GM20000 (cell line): ENCODE results near the gene CDH12.

ENCODE experiments used
- DNase-seq: peaks from one replicate; pipeline ENCODE4 v3.0.0; 2012; ENCODE audit warnings: low spot score
- CTCF ChIP-seq: IDR thresholded peaks from 2 replicates; pipeline ENCODE4 v1.5.1; 2012; ENCODE audit warnings: mild to moderate bottlenecking, control low read depth; ENCODE audit errors: extremely low read depth, missing control alignments

The CDH12 gene

GRCh38 chr5:22465177-22465576 lies 388.0 kb downstream of the CDH12 start:
- DNase-seq: no peak
- no peak for TF ChIP-seq CTCF

GRCh38 chr5:22460189-22460588 lies 393.0 kb downstream of the CDH12 start:
- DNase-seq: no peak
- no peak for TF ChIP-seq CTCF

- TF ChIP-seq CTCF: no peak
- DNase-seq: no peak
Observed at GRCh38 chr5:22432905-22433304, 420.2 kb downstream of the CDH12 start.

GRCh38 chr5:22431840-22432239 lies 421.3 kb downstream of the CDH12 start:
- TF ChIP-seq CTCF: no peak
- no peak for DNase-seq

GRCh38 chr5:22431406-22431805 lies 421.7 kb downstream of the CDH12 start:
- no peak for DNase-seq
- no peak for TF ChIP-seq CTCF

- no peak for DNase-seq
- TF ChIP-seq CTCF: no peak
Observed at GRCh38 chr5:22411554-22412349, 441.4 kb downstream of the CDH12 start.

- no peak for DNase-seq
- TF ChIP-seq CTCF: no peak
Observed at GRCh38 chr5:22391956-22392355, 461.2 kb downstream of the CDH12 start.
